ES-I3 (cell line): ENCODE results near the gene PRTN3.
"Not testable (repeated sequence)": the region's sequence is repeated elsewhere in the genome, so short reads cannot be mapped to it uniquely, and the experiment has no call there.

Experiments used
- H3K36me3 ChIP-seq: 2 replicates; pipeline ENCODE4 v1.6.1; 2013; ENCODE audit warnings: mild to moderate bottlenecking, low read length, control low read depth, moderate library complexity; ENCODE audit not compliant: insufficient read depth
- H3K4me1 ChIP-seq: 2 replicates; pipeline ENCODE4 v1.6.1; 2013; ENCODE audit warnings: mild to moderate bottlenecking, control low read depth, low read length; ENCODE audit not compliant: insufficient read depth
- H3K9ac ChIP-seq: 2 replicates; pipeline ENCODE4 v1.6.1; 2013; ENCODE audit warnings: low read depth, mild to moderate bottlenecking, low read length, moderate library complexity
- H3K9me3 ChIP-seq: 2 replicates; pipeline ENCODE4 v1.6.1; 2013; ENCODE audit warnings: mild to moderate bottlenecking, low read length, moderate library complexity; ENCODE audit not compliant: control insufficient read depth, insufficient read depth

Gene PRTN3

DNA sequence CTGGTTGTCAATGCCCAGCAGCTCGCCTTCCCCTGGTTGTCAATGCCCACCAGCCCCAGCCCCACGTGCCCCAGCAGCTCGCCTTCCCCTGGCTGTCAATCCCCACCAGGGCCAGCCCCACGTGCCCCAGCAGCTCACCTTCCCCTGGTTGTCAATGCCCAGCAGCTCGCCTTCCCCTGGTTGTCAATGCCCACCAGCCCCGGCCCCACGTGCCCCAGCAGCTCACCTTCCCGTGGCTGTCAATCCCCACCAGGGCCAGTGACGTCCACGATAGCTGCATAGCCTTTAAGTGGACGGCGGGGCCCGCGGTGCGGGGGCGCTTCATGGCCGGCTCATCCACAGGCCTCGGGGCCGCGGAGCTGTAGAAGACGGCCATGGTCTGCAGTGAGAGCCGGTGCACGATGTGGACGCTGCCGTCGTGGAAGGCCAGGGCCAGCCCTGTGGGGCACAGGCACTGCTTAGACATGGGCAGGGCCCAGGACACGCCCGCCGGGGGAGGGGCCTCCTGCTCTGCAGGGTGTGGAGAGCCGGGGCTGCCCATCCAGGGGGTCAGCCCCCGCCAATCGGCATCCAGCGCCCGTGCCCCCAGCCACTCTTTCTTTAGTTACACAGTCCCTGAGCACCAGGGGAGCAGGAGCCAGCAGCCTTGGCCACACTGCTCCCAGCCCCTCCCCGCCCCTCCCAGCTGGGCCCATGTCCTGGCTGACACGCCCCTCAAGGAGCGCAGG, 39.1 kb downstream of the PRTN3 start:
- Histone ChIP-seq H3K4me1 (no peaks in the 10 kb centered on the region; the same call in 1 of the 2 replicates), H3K9me3 (no peaks in the 10 kb centered on the region), H3K36me3 (no peaks in the 10 kb centered on the region), H3K9ac (no peak overlapping the region)

DNA sequence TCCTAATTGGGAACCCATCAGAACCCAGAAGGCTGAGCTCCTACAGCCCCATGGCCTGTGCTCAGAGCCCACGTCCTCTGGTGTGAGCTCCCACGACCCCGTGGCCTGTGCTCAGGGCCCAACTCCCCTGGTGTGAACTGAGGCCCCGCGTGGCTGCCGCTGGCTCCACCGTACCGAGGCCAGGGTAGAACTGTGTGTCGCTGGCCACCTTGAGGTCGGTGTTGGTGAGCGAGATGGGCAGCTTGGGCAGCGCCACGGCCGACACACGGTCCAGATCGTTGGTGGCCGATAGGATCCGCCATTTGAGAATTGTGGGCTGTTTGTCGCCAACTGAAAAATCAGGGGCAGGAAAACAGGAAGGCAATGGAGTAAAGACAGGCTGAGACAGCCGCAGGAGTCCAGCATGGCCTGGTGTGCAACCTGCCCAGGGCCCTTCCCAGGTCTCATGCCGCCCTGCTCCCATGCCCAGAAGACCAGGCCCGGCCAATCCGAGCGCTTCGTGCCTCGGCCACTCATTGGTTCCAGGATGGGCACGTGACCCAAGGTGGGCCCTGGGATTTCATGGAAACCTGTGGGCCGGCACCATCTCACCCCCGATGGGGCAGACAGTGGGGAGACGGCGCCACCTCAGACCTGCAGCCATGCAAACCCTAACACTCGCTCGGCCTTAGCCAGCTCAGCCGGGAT, 40.7 kb downstream of the PRTN3 start:
- no peaks in the 10 kb centered on the region; the same call in 1 of the 2 replicates for H3K36me3 ChIP-seq
- H3K4me1 ChIP-seq: no peaks in the 10 kb centered on the region; the same call in 1 of the 2 replicates
- H3K9ac ChIP-seq: no peak overlapping the region
- H3K9me3 ChIP-seq: no peaks in the 10 kb centered on the region

DNA sequence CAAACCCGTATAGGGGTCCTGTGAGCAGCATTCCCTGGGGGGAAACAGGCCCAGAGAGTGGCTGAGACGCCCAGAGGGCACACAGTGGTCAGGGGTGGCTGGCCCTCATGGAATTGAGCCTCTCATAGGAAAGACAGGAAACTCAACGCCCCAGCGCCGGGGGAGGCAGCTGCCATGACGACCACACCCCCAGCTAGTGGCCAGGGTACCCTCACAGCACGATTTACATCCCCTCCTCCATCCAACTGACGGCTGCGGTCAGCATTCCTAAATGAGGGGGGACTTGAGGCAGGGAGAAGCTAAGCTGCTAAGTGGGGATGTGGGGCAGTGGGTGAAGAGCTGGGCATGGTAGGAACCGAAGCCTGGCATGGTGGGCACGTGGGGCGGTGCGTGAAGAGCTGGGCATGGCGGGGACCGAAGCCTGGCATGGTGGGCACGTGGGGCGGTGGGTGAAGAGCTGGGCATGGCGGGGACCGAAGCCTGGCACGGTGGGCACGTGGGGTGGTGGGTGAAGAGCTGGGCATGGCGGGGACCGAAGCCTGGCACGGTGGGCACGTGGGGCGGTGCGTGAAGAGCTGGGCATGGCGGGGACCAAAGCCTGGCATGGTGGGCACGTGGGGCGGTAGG, 42.2 kb downstream of the PRTN3 start:
- H3K4me1 ChIP-seq: no peaks in the 10 kb centered on the region; the same call in 1 of the 2 replicates
- H3K9ac ChIP-seq: no peak overlapping the region
- H3K36me3 ChIP-seq: no peaks in the 10 kb centered on the region; the same call in 1 of the 2 replicates
- no peaks in the 10 kb centered on the region for H3K9me3 ChIP-seq

DNA sequence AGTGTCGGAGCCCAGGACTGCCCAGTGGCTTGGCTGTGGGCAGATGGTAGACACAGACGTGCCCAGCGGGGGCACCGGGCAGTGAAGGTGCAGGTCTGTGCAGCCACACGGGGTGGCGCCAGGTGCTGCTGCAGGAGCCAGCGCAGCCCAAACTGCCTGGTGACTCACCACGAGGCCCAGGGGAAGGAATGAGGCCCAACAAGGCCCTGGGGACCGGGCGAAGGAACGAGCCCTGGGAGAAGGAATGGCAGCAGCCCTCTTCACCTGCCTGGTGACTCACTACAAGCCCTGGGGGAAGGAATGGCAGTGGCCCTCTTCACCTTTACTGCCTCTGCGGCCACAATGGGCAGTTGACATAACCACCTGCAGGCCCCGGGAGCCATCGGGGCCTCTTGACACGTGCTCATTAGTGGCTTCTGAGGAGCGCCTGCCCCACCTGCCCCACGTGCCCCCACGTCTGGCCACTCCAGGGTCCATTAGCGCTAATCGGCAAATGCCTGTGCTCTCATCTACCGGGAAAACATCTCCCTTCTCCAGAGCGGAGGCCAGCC, 42.9 kb downstream of the PRTN3 start:
- H3K9ac ChIP-seq: no peak overlapping the region
- H3K36me3 ChIP-seq: no peaks in the 10 kb centered on the region; the same call in 1 of the 2 replicates
- H3K4me1 ChIP-seq: no peaks in the 10 kb centered on the region; the same call in 1 of the 2 replicates
- no peaks in the 10 kb centered on the region for H3K9me3 ChIP-seq

DNA sequence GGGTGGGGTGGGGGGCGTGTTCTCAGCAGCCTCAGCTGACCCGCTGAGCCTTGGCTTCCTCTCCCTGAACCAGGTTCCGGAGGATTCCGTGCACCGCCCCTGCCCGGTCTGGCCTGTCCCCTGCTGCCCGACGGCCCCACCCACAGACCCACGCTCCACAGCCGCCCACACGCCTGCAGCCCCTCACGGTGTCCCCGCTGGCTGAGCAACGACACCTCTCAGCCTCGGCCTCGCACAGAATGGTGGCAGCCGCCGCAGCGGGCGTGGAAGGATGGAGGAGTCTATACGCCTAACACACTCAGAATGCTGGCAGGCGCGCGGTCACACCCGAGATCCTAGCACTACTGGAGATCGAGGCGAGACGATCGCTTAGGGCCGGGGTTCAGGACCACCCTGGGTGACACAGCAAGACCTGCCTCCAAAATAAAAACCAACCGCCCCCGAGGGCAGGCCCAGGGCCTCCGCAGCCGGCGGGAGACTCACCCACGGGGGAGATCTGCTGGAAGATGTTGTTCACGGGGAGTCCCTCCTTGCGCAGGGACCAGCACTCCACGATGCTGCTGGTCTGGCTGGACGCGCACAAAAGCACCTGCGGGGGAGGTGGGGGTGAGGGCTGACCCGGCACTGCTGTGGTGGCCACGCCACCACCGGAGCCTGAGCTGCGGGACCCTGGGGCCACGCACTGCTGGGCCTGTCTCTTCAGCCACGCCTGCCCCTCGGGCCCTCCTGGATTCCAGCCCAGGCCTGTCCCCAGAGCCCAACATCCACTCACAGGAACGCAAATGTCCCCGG, 43.8 kb downstream of the PRTN3 start:
- no peaks in the 10 kb centered on the region for H3K9me3 ChIP-seq
- H3K9ac ChIP-seq: no peak overlapping the region
- no peaks in the 10 kb centered on the region; the same call in 1 of the 2 replicates for H3K36me3 ChIP-seq
- no peaks in the 10 kb centered on the region; the same call in 1 of the 2 replicates for H3K4me1 ChIP-seq

DNA sequence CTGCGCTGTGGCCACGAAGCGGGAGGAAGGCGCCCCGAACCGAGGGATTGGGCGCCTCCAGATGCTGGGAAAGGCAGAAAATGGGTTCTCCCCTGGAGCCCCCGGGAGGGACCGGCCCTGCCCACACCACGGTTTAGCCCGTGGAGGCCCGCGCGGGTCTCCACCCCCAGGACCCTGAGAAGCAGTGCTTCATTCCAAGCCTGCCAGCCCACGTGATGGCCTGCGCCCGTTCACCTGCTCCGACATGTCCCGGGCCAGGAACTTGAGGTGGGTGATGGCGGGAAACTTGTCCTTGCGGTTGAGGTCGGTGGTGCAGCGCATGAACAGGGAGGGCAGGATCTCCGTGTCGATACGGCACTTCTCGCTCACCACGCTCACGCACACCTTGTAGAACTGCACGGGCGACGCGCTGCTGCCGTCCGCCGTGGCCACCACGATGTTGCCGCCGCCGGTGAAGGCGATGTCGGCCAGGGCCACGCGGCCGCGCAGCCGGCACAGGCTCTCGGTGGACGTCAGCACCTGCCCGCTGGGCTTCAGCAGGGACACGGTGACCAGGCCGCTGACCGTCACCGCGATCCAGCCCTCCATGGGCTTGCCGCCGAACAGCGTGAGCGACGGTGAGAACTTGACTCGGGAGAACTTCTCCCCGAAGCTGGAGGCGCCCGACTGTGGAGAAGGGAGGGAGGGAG, 44.9 kb downstream of the PRTN3 start:
- Histone ChIP-seq H3K4me1 (no peaks in the 10 kb centered on the region; the same call in 1 of the 2 replicates), H3K36me3 (no peaks in the 10 kb centered on the region; the same call in 1 of the 2 replicates), H3K9ac (no peak overlapping the region), H3K9me3 (no peaks in the 10 kb centered on the region)

DNA sequence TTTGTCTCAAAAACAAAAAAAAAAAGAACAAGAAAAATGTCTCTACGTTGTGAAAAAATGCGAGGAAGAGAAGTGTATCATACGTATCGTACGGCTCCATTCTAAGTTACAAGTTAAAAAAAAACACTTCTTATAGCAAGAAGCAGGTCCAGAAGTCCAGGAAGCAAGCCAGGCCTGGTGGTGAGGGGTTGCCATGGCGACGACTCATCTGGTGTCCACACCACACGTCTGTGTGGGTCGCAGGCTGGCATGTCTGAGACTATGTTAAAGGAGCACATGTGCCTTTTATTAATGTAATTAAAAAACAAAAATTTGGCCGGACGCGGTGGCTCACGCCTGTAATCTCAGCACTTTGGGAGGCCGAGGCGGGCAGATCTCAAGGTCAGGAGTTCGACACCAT, 46.3 kb downstream of the PRTN3 start:
- Histone ChIP-seq H3K9ac (no peak overlapping the region), H3K9me3 (no peaks in the 10 kb centered on the region), H3K36me3 (no peaks in the 10 kb centered on the region; the same call in 1 of the 2 replicates), H3K4me1 (no peaks in the 10 kb centered on the region; the same call in 1 of the 2 replicates)

DNA sequence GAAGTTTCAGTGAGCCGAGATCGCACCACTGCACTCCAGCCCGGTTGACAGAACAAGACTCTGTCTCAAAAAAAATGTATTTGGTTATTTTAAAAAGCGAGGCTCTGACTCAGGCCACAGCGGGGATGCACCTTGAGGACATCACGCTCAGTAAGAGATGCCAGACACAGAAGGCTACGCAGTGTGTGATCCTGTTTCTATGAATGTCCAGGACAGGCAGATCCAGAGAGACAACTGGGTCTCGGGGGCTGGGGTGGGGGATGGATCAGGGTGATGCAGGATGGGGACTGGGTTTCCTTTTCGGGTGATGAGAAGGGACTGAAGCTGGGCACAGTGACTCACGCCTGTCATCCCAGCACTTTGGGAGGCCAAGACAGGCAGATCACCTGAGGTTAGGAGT, 46.8 kb downstream of the PRTN3 start:
- H3K36me3 ChIP-seq: no peaks in the 10 kb centered on the region; the same call in 1 of the 2 replicates

DNA sequence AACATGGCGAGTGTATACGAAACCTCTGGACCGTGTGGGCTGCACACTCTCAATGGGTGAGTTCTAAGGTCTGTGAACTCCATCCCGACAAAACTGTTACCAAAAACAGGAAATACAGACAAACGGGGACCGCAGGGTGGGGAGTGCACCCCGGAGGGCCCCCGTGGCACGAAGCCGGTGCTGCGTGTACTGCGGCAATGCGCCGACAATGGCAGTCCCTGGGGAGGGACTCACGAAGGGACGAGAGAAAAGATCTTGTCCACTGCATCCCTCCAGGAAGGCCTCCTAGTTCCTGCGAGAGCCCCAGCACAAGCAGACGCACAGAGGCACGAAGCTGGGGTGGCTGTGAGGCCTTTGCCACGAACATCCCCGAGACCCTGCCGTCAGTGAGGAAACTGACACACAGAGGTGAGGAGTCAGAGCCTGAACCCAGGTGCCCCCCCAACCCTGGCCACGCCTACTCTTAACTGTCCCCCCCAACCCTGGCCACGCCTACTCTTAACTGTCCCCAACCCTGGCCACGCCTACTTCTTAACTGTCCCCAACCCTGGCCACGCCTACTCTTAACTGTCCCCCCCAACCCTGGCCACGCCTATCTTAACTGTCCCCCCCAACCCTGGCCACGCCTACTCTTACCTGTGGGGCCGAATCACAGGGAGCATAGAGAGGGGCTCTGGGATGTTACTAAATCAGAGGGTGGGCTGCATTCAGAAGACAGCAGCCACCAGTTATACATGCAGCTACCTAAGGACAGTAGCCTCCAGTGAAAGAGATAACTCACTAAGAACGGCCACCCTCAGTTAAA, 48.0 kb downstream of the PRTN3 start:
- H3K36me3 ChIP-seq: no peaks in the 10 kb centered on the region; the same call in 1 of the 2 replicates
- H3K4me1 ChIP-seq: no peaks in the 10 kb centered on the region; the same call in 1 of the 2 replicates
- no peaks in the 10 kb centered on the region for H3K9me3 ChIP-seq
- H3K9ac ChIP-seq: no peak overlapping the region

More for the DNA sequence above, 46.8 kb downstream of the PRTN3 start:
- no peak overlapping the region for H3K9ac ChIP-seq
- no peaks in the 10 kb centered on the region for H3K9me3 ChIP-seq
- no peaks in the 10 kb centered on the region; the same call in 1 of the 2 replicates for H3K4me1 ChIP-seq

DNA sequence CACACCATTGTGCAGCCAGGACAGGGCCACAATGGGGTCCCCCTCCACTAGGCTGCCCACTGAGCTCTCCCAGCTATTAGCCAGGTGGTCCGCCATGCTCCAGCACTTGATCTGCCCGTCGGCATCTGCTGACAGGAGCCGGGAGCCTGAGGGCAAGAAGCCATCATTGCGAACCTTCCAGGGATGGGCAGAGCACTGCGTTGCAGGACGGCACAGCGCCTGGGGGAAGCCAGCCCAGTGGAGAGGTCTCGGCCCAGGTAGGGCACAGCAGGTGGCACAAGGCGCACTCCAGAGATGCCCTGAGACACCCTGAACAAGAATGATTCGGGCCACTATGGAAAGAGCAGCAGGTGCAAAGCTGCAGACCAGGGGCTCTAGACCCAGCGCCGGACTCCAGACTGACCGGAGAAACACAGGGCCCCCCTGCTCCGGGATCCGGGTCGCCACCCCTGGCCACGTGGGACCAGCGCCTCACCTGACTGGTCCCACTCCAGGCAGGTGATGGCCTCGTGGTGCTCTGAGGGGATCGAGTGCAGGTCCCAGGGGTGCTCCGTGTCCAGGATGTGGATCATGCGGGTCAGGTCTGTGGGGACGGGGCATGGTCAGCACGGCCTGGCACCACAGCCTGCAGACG, 49.0 kb downstream of the PRTN3 start:
- Histone ChIP-seq H3K9ac (no peak overlapping the region), H3K4me1 (no peaks in the 10 kb centered on the region), H3K36me3 (no peaks in the 10 kb centered on the region; the same call in 1 of the 2 replicates), H3K9me3 (no peaks in the 10 kb centered on the region)

DNA sequence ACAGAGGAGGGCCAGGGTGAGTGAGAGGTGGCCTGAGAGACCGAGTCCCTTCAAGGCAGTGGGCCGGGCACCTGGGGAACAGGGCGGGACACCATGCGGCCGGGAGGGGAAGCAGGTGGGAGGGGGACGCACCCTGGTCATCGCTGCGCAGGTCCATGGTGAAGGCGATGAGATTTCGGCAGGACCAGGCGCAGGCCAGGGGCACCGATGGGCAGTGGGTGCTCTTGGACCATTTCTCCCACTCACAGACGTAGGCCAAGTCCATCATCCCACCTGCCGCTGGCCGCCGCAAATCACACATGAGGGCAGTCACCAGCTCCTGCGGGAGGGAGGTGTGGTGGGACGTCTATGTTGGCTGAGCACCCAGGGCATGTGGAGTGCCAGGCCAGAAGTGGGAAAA, 50.0 kb downstream of the PRTN3 start:
- no peaks in the 10 kb centered on the region for H3K4me1 ChIP-seq
- no peaks in the 10 kb centered on the region for H3K9me3 ChIP-seq
- no peaks in the 10 kb centered on the region for H3K36me3 ChIP-seq
- H3K9ac ChIP-seq: no peak overlapping the region

DNA sequence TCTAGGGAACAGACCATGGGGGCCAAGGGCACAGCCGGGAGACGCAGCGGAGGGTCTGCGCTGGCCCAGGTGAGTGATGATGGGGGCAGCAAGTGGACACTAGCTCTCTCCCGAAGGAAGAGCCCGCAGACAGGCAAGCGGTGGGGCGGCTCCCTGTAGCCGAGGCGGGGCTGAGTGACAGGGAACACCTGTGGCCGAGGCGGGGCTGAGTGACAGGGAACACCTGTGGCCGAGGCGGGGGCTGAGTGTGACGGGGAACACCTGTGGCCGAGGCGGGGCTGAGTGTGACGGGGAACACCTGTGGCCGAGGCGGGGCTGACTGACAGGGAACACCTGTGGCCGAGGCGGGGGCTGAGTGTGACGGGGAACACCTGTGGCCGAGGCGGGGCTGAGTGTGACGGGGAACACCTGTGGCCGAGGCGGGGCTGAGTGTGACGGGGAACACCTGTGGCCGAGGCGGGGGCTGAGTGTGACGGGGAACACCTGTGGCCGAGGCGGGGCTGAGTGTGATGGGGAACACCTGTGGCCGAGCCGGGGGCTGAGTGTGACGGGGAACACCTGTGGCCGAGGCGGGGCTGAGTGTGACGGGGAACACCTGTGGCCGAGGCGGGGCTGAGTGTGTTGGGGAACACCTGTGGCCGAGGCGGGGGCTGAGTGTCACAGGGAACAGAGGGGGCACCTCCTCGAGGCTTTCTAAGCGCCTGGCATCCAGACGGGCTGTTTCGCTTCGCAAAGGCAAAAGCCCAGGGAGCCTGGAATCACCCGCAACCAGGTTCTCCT, 50.8 kb downstream of the PRTN3 start:
- H3K9ac ChIP-seq: peak overlapping the region; percentile 66
- not testable (repeated sequence) for H3K36me3 ChIP-seq, H3K4me1 ChIP-seq, H3K9me3 ChIP-seq
